Measurements from ENCODE around the gene AADACL2.

- TF ChIP-seq, protein P1, sequence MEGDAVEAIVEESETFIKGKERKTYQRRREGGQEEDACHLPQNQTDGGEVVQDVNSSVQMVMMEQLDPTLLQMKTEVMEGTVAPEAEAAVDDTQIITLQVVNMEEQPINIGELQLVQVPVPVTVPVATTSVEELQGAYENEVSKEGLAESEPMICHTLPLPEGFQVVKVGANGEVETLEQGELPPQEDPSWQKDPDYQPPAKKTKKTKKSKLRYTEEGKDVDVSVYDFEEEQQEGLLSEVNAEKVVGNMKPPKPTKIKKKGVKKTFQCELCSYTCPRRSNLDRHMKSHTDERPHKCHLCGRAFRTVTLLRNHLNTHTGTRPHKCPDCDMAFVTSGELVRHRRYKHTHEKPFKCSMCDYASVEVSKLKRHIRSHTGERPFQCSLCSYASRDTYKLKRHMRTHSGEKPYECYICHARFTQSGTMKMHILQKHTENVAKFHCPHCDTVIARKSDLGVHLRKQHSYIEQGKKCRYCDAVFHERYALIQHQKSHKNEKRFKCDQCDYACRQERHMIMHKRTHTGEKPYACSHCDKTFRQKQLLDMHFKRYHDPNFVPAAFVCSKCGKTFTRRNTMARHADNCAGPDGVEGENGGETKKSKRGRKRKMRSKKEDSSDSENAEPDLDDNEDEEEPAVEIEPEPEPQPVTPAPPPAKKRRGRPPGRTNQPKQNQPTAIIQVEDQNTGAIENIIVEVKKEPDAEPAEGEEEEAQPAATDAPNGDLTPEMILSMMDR (IDR thresholded peaks at IDR 0.05): no peak
- TF ChIP-seq POLR2AphosphoS5 (IDR thresholded peaks at IDR 0.05; ENCODE audit: insufficient read depth in 1 of 2, low read depth in 1 of 2): no peak
Observed at GRCh38 chr3:151792411-151792810, 58.7 kb downstream of the AADACL2 start.
